Measurements from ENCODE around the gene M1AP.

- TF ChIP-seq CTCF (IDR thresholded peaks at IDR 0.05; ENCODE audit: low read length): no peak
- TF ChIP-seq EZH2 (optimal IDR thresholded peaks at IDR 0.05; ENCODE audit: low read depth, low read length): no peak
Measured at GRCh38 chr2:74538881-74539339, 109.2 kb downstream of the M1AP start.

Measured in MM.1S (cell line).